SW 1271 (cell line): Measurements from ENCODE around the gene GPR83.
"Not testable (repeated sequence)": the region's sequence is repeated elsewhere in the genome, so short reads cannot be mapped to it uniquely, and the experiment has no call there.

Experiments
- DNase-seq, 2 experiments: peaks; one replicate each; lab custom pipeline; 2025; lab: John Stamatoyannopoulos, UW

GPR83 gene

GRCh38 chr11:94370576-94370975 lies 30.6 kb downstream of the GPR83 start:
- not testable (repeated sequence) for DNase-seq

GRCh38 chr11:94350850-94351563 lies 50.2 kb downstream of the GPR83 start:
- DNase-seq = not testable (repeated sequence)

- not testable (repeated sequence) for DNase-seq
These were observed 54.9 kb downstream of the GPR83 start for GRCh38 chr11:94346311-94346710.

GRCh38 chr11:94343495-94343894 lies 57.7 kb downstream of the GPR83 start:
- no peak for DNase-seq

- no peak for DNase-seq
These were observed 59.0 kb downstream of the GPR83 start for GRCh38 chr11:94342250-94342649.

GRCh38 chr11:94338651-94339050 lies 62.6 kb downstream of the GPR83 start:
- DNase-seq = no peak

GRCh38 chr11:94336033-94336432 lies 65.2 kb downstream of the GPR83 start:
- no peak for DNase-seq

GRCh38 chr11:94332814-94333213 lies 68.4 kb downstream of the GPR83 start:
- DNase-seq = no peak

- no peak for DNase-seq
These were observed 70.4 kb downstream of the GPR83 start for GRCh38 chr11:94330789-94331188.

GRCh38 chr11:94329501-94329900 lies 71.7 kb downstream of the GPR83 start:
- DNase-seq = no peak

GRCh38 chr11:94328587-94329080 lies 72.6 kb downstream of the GPR83 start:
- no peak for DNase-seq
